Dendritic cell treated with granulocyte-macrophage colony-stimulating factor and Interleukin-4, amounts not matched to agents 40 ng/mL and 50 ng/mL, for 4 days (primary cell): ENCODE data around the gene PSG7.
"Not testable (repeated sequence)": the region's sequence is repeated elsewhere in the genome, so short reads cannot be mapped to it uniquely, and the experiment has no call there.

Experiments
- H3K27ac Mint-ChIP-seq: one replicate; pipeline ENCODE4 v1.8.0; 2022; ENCODE audit warnings: mild to moderate bottlenecking, mixed read lengths
- H3K27me3 Mint-ChIP-seq: one replicate; pipeline ENCODE4 v1.8.0; 2022; ENCODE audit warnings: mild to moderate bottlenecking, mixed read lengths
- H3K36me3 Mint-ChIP-seq: one replicate; pipeline ENCODE4 v1.8.0; 2022; ENCODE audit warnings: low read depth, mixed read lengths
- H3K4me1 Mint-ChIP-seq: one replicate; pipeline ENCODE4 v1.8.0; 2022; ENCODE audit warnings: low read depth, mixed read lengths
- H3K4me3 Mint-ChIP-seq: one replicate; pipeline ENCODE4 v1.8.0; 2022; ENCODE audit warnings: mild to moderate bottlenecking, moderate library complexity, mixed read lengths
- H3K9me3 Mint-ChIP-seq: one replicate; pipeline ENCODE4 v1.8.0; 2022; ENCODE audit warnings: mixed read lengths
- intact Hi-C: fragments of 100-400 bp; cut with micrococcal nuclease; formaldehyde crosslinking; loops from one replicate; pipeline ENCODE4 v1.15.0; 2022

PSG7 gene

DNA sequence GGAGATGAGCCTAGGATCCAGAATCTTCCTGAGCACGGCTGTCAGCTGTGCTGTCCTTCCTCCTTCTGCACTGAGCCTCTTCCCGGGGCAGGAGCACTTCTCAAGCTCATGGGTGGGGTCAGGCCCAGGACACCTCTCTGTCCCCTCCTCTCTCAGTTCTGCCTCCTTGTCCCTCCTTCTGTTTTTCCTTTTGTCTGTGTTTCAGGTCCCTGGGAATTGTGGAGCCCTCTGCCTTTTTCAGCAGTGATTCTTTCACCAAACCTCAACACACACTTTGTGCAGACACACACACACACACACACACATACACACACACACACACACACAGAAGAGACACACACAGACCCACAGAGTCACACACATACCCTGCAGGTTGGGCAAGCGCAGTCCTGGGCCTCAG is at the start of gene PSG7:
Gene PSG7 (minus strand): TSS at position 101 of the 400 bp plus-strand sequence. CDS start 131 bp downstream, outside the sequence.
- H3K9me3 Mint-ChIP-seq, H3K27me3 Mint-ChIP-seq, H3K4me1 Mint-ChIP-seq, H3K36me3 Mint-ChIP-seq, H3K4me3 Mint-ChIP-seq, intact Hi-C loops, H3K27ac Mint-ChIP-seq: not testable (repeated sequence)

DNA sequence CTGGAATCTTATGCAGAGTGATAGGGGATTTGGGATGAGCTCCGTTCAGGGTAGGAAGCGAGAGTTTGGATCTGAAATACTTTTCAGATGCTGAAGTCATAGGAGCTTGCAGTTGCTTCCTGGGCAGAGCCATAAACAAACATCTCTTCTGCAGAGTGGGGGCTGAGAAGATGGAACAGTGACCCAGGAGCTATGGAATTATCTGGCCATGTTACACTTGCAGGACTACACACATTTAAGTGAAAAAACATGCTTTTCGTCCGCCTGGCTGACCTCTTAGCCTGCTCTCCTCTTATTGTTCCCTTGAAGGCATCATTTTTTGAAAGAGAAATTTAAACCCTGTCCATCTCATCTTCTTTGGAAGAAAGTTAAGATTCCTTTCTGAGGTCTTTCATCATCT is 48.6 kb upstream of the PSG7 start:
- Mint-ChIP-seq H3K36me3 (no peaks in the 10 kb centered on the region), H3K4me3 (no peak overlapping the region), H3K27me3 (no peaks in the 10 kb centered on the region), H3K4me1 (no peaks in the 10 kb centered on the region), H3K27ac (no peak overlapping the region), H3K9me3 (peaks cover 9% of the 10 kb centered on the region)
- intact Hi-C loops: no loop called here

DNA sequence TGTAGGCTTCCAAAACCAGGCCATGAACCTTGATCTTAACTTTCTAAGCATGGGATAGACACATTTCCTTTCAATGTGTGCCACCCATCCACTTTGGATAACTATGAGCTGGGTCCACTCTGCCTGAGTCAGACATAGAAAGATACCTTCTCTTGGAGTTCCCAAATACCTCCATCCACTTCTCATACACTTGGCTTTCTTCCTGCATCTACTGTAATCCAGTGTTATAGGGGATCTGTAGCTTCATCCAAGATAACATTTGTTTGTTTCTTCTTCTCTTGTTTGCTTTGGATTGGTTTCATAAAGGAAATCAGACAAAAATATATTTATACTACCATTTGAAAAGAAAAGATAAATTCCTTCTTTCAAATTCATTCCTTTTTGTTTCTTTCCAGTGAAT is 45.1 kb upstream of the PSG7 start:
- H3K27me3 Mint-ChIP-seq, H3K36me3 Mint-ChIP-seq, H3K4me3 Mint-ChIP-seq, intact Hi-C loops, H3K27ac Mint-ChIP-seq, H3K9me3 Mint-ChIP-seq, H3K4me1 Mint-ChIP-seq: not testable (repeated sequence)

DNA sequence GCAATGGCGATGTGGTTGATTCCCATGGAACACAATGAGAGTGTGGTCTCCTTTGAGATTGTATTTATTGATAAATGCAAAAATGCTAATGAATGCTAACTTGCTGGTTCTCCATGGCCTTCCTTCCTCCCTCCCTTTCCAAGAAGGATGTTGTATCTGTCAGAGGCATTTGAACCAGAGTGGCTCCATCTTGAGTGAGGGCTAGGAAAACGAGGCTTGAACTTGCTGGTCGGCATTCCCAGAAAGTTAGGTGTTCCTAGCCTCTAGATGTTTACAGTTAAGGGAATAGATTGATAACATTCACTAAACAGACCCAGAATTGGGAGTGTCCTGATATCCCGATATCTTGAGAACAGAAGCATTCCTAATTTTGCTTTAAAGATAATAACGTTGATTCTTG is 34.4 kb upstream of the PSG7 start:
- H3K4me3 Mint-ChIP-seq, intact Hi-C loops, H3K27me3 Mint-ChIP-seq, H3K9me3 Mint-ChIP-seq, H3K36me3 Mint-ChIP-seq, H3K4me1 Mint-ChIP-seq, H3K27ac Mint-ChIP-seq: not testable (repeated sequence)

DNA sequence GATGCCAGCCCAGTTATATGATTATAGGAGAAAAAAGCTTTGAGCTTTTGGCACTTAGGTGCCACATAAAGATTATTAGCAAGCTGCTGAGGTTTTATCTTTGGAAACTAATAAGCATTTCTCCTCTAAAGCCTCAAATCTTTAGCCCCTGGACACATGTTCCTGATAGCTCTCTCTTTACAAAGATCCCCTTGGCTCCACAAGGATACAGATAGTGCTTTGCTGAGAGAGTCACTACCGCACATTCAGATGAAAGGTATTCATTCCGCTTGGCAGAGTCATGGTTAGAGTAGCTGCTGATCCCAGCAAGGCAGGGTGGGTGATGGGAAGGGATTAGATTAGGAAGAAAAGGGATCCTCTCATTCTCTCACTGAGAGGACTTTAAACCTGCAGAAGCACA is 28.2 kb upstream of the PSG7 start:
- intact Hi-C loops: no loop called here
- Mint-ChIP-seq H3K36me3 (no peaks in the 10 kb centered on the region), H3K27me3 (no peaks in the 10 kb centered on the region), H3K4me1 (no peaks in the 10 kb centered on the region), H3K27ac (no peak overlapping the region), H3K4me3 (no peak overlapping the region), H3K9me3 (no peaks in the 10 kb centered on the region)

DNA sequence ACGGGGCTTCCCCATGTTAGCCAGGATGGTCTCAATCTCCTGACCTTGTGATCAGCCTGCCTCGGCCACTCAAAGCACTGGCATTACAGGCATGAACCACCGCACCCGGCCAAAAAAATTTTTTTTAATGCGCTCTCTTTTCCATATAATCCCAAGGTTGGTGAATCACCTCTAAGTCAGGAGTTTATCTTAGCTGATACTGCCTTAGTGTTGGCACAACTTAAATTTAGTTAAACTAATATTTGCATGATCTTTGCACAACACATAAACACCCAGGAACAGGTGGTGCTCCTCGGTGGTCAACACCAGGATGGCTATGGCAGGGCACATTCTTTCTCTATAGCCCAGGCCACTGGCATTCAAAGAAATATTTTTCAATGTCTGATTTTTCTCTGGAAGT is 24.1 kb upstream of the PSG7 start:
- H3K4me3 Mint-ChIP-seq: no peak overlapping the region
- H3K27ac Mint-ChIP-seq: no peak overlapping the region
- H3K36me3 Mint-ChIP-seq: no peaks in the 10 kb centered on the region
- no peaks in the 10 kb centered on the region for H3K27me3 Mint-ChIP-seq
- peaks cover 10% of the 10 kb centered on the region for H3K9me3 Mint-ChIP-seq
- intact Hi-C loops: no loop called here
- H3K4me1 Mint-ChIP-seq: no peaks in the 10 kb centered on the region

DNA sequence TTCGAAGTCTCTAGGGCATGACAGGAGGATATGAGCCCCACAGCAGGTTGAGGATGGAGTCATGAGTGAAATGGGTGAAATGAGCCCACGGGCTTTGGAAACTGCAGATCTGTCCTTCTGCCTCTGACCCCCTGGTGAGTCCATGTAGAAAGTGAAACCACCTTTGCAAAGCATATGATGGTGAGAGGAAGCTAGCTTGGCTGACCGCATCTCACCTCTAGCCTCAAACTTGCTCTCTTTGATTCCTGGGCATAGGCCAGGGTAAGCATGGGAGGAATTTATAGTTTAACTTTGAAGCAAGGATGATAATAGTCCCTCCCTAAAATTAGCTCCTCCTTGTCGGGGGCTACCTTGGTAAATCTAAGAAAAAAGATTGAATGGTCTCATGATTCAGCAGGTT is 15.1 kb upstream of the PSG7 start:
- H3K9me3 Mint-ChIP-seq, H3K4me3 Mint-ChIP-seq, H3K27me3 Mint-ChIP-seq, H3K27ac Mint-ChIP-seq, H3K36me3 Mint-ChIP-seq, H3K4me1 Mint-ChIP-seq, intact Hi-C loops: not testable (repeated sequence)

DNA sequence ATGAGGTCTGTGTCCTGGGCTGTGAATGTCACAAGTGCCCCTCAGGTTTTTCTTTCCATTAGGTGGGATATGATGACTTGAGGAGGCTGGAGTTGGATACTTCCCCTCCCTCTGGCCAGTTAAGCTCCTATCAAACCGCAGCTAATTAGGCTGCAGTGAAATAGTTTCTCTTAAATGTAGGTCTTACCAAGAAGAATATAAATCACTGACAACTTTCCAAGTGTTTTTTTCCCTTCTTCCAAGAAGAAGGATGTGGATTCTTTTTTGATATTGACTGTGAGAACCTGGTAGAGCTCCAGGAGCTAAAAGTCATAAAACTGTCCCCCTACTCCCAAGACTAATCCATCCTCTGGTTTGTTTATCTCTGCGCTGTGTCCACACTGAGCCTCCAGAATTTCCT is 14.5 kb upstream of the PSG7 start:
- H3K36me3 Mint-ChIP-seq, H3K27me3 Mint-ChIP-seq, H3K27ac Mint-ChIP-seq, H3K9me3 Mint-ChIP-seq, H3K4me1 Mint-ChIP-seq, H3K4me3 Mint-ChIP-seq, intact Hi-C loops: not testable (repeated sequence)

DNA sequence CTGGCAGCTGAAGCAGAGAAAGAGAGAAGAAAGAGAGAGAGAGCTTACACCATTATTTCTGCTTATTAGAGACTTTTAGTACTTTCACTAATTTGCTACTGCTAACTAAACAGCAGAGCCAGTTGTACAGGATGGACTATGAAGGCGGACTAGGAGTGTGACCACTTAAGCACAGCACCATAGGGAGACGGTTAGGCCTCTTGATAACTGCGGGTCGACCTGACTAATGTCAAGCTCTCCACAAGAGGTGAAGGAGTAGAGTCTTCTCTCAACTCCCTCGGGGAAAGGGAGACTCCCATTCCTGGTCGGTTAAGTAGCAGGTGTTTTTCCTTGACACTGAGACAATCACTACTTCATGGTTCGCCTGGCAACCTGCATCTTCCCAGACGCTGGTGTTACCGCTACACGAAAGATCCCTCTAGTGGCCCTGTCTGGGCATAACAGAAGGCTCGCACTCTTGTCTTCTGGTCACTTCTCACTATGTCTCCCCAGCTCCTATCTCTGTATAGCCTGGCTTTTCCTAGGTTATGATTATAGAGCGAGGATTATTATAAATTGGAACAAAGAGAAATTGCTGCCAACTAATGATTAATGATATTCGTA is 5.3 kb upstream of the PSG7 start:
- peaks cover 2% of the 10 kb centered on the region for H3K27me3 Mint-ChIP-seq
- H3K4me3 Mint-ChIP-seq: no peak overlapping the region
- H3K4me1 Mint-ChIP-seq: no peaks in the 10 kb centered on the region
- no peaks in the 10 kb centered on the region for H3K9me3 Mint-ChIP-seq
- intact Hi-C loops: no loop called here
- no peaks in the 10 kb centered on the region for H3K36me3 Mint-ChIP-seq
- H3K27ac Mint-ChIP-seq: no peak overlapping the region

DNA sequence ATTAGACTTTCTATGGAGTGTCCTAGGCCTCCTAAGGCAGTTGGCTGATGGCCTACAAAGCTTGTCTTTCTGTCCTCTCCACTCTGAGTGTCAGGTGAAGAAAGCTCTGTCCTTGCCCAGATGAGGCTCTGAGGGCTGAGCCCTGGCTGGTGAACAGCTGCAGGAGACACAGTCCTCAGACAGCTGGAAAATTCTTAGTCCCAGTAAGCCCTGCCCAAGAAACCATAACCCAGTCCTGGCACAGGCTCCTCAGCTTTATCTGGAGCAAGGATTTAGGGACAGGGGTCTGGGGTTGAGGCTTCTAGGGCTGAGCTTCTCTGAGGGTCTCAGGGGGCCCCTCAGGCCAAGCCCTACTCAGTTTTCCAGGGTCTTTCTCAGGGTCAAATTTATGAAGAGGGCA is 2.3 kb downstream of the PSG7 start:
- H3K27ac Mint-ChIP-seq, H3K27me3 Mint-ChIP-seq, H3K9me3 Mint-ChIP-seq, intact Hi-C loops, H3K4me3 Mint-ChIP-seq, H3K4me1 Mint-ChIP-seq, H3K36me3 Mint-ChIP-seq: not testable (repeated sequence)

DNA sequence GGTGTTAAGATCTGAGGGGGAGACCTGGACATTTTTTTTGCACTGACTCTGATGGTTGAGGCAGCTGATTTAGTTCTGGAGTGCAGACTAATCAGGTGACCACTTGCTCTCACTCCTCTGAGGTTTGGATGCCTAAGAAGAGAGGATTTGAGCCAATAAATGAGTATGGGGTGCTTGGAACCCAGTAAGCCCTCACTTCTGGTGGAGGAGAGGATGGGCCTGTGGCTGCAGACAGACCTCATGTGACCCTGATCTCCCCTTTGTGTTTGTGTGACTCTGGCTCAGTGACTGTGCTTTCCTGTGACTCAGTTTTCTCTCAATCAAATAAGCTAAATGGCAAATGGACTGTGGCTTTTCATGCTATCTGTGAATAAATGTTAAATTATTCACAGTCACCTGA is 2.8 kb downstream of the PSG7 start:
- H3K4me3 Mint-ChIP-seq, H3K36me3 Mint-ChIP-seq, H3K27ac Mint-ChIP-seq, H3K9me3 Mint-ChIP-seq, intact Hi-C loops, H3K27me3 Mint-ChIP-seq, H3K4me1 Mint-ChIP-seq: not testable (repeated sequence)

DNA sequence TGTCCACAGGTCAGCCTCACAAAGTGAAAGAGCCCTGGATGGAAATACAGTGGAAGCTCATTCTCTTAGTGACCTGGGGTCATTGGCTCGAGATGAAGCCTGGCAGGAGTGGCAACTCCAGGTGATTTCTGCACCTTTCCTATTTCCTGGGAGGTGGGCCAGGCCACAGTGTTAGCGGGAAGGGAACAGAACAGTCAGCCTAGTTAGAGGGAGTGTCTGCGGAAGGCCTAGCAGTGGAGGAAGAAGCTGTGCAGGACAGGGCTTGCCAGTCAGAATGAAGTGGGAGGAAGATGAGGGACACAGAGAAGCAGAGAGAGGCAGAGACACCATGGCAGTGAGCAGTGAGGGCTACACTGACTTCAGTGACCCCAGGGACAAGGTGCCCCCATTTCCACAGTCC is 3.6 kb downstream of the PSG7 start:
- H3K36me3 Mint-ChIP-seq, intact Hi-C loops, H3K9me3 Mint-ChIP-seq, H3K27me3 Mint-ChIP-seq, H3K4me3 Mint-ChIP-seq, H3K27ac Mint-ChIP-seq, H3K4me1 Mint-ChIP-seq: not testable (repeated sequence)

DNA sequence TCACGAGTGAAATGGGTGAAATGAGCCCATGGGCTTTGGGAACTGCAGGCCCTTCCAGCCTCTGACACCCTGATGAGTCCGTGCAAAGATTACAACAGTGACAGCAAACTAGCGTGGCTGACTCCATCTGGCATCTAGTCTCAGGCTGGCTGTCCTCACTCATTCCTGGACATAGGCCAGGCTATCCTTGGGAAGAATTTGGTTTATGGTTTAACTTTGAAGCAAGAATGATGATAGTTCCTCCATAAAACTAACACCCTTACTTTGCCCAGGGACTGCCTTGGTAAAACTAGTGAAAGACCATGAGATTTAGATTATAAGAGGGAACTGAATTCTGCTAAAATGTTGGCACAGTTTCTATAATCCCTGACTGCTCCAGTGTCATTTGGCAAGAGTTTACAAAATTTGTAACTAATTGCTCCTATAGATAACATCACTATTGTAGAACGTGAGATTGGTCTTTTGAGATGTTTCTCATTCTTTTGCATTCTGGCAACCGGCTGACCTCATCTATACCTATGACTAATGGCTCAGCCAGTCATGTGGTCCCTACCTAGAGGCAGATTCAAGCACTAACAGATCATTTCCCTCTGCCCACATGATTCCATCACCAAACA is 4.4 kb downstream of the PSG7 start:
- intact Hi-C loops, H3K4me1 Mint-ChIP-seq, H3K4me3 Mint-ChIP-seq, H3K27me3 Mint-ChIP-seq, H3K27ac Mint-ChIP-seq, H3K36me3 Mint-ChIP-seq, H3K9me3 Mint-ChIP-seq: not testable (repeated sequence)

DNA sequence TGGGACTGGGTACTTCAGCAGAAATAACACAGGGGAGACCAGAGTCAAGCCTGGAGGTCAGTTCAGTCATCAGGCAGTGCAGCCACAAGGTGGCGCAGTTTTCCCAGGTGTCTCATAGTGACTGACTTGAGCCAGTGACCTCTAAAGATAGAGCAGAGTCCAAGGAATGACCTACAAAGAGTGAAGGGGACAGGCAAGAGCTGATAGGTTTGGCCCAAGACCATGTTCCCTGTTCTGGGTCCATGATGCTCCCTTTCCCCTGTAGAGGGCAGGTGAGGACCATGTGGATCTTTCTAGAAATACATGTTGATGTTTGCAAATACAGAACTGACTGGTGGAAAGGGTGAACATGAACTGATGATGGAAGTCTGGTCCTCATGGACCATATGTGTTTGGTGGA is 6.8 kb downstream of the PSG7 start:
- H3K27me3 Mint-ChIP-seq, H3K4me1 Mint-ChIP-seq, H3K9me3 Mint-ChIP-seq, H3K27ac Mint-ChIP-seq, intact Hi-C loops, H3K36me3 Mint-ChIP-seq, H3K4me3 Mint-ChIP-seq: not testable (repeated sequence)

DNA sequence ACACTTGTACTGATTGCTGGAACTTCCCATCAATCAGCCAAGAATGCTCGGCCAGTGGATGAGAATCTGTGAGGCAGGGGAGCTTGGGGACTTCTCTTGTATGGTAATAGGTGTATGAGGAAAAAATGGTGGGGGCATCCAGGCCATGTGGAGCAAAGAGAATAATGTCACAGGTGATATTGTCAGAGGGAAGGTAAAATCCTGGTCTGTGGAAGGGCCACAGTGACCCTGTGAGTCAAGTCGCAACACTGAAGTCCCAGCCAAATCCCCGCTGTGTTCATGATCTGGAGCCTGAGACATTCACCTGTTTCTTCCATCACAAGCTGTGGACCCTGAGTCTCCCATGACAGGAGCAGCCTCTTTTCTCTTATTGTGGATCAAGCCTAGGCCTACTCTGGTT is 8.1 kb downstream of the PSG7 start:
- Mint-ChIP-seq H3K9me3 (no peaks in the 10 kb centered on the region), H3K36me3 (no peaks in the 10 kb centered on the region), H3K27me3 (peaks cover 2% of the 10 kb centered on the region), H3K27ac (no peak overlapping the region), H3K4me1 (no peaks in the 10 kb centered on the region), H3K4me3 (no peak overlapping the region)
- intact Hi-C loops: no loop called here
